HG02973 (cell line): ENCODE data around the gene CDH13.

ENCODE experiments used
- ATAC-seq: cut with Tn5 transposase; IDR thresholded peaks from one replicate; pipeline ENCODE4 v1.9.1; 2021; ENCODE audit warnings: moderate library complexity; ENCODE audit not compliant: unreplicated experiment

Gene CDH13

GRCh38 chr16:83095941-83096692, 469.3 kb downstream of the CDH13 start:
- no peak for ATAC-seq

DNA sequence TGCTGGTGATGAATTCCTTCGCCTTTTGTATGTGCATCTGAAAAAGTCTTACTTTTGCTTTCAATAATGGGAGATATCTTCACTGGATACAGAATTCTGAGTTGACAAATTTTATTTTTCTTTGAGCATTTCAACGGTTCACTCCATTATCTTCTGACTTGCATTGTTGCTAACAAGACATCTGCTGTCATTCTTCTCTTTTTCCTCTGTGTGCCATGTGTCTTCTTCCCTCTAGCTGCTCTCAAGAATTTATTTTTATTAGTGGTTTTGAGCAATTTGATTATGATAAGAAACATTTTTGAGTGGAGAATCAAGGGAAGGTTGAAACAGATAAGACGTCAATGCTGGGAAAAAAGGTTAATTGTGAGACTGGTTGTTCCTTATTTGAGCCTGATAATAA, 471.8 kb downstream of the CDH13 start:
- no peak for ATAC-seq

DNA sequence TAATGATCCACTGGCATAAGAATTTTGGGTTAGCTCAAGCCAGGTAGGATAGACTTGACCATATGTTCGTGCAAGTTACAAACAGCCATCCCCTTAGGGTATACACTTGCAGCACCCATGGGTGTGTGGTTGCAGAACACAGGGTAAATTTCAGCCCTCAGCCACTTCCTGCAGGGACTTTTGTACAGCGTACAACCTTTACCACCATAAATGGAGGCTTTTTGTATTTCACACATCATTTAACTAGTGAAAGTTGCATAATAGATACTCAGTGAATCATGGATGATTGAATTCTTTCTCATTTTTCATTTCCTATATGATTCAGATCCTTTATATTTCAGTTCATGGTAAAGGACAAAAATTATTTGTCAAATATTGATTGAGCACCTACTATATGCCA, 473.9 kb downstream of the CDH13 start:
- ATAC-seq, result no peak

DNA sequence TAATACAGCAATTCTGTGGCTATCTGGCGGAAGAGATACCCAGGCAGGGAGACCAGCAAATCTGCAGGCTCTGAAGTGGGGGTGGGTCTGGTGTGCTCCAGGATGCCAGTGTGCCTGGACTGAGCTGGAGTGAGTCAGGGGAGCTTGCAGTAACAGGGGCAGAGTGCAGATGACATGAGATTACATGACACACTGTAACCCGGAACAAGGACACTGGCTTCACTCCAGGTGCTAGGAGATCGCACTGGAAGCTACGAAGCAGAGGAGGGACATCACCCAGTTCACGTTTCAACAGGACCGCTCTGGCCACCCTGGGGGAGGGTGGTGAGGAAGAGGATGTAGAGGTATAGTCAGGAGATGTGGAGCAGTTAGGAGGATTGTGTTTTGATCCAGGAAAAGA, 475.6 kb downstream of the CDH13 start:
- ATAC-seq, result no peak

GRCh38 chr16:83105279-83106077, 478.7 kb downstream of the CDH13 start:
- ATAC-seq, result no peak

GRCh38 chr16:83109490-83110125, 482.8 kb downstream of the CDH13 start:
- no peak for ATAC-seq

DNA sequence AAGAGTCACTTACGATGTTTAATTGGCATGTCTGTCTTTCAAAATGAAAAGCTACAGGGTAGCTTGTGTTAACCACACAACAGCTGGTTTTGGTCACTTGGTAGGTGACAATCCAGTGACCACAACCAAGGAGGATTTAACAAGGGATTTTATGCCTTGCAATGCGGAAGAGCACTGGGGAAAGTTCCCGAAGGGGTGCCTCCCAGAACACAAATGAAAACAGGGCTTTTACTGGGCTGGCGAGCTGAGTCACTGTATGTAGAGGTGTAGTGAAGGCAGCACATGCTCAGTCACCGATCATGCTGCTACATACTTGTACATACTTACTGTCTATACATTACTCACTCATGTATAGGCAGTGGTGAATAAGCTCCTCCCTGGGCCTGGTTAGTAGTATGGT, 483.5 kb downstream of the CDH13 start:
- ATAC-seq, result no peak

DNA sequence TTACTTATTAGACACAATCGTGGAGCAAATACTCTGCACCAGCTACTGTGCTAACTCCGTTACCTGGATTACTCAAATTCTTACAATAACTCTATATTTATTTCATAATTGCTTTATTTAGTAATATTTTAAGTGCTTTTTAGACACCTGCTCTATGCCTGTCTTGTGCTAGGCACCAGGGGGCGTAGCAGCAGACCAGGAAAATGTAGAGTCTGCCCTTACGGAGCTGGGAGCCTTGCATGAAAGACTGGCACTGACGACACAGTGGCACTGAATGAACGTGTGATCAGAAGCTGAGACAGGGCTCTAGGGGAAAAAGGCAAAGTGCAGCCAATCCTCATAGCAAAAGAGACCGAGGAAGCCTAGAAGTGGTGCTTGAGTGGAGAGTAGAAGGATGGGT, 486.5 kb downstream of the CDH13 start:
- no peak for ATAC-seq

- no peak for ATAC-seq
These were observed 487.0 kb downstream of the CDH13 start for GRCh38 chr16:83113811-83114210.

DNA sequence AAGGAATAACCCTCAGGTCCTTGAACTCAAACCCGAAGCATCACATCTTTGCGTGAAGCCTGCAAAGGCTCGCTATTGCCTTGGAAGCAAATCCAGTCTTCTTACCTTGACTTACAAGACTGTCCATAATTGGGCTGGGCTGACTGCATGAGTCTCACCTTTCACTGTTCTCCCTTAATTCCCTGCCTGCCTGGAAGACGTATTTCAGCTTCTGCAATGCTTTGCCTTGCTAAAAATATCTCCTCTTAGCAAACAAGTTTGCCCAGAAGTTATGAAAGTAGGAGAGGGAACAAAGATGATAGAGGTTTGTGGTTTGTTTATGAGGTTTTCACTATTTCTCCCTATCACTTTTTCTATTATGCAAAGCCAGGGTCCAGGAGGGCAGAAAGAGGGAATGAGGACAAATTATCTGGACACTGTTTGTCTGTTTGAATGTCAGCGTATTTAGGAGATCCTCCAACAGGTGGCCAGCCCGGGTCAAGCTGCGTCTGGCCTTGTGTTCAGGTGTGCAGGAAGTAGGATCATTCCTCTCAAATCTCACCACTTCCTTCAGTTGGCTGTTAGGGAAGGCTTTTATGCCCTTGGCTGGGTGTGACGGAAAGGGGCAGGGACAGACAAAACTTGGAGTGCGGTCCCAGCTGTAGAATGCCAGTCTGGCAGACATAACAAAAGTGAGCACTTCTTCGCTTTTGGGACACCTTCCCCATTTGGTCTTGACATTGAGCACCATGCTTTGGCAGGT, 488.9 kb downstream of the CDH13 start:
- no peak for ATAC-seq

DNA sequence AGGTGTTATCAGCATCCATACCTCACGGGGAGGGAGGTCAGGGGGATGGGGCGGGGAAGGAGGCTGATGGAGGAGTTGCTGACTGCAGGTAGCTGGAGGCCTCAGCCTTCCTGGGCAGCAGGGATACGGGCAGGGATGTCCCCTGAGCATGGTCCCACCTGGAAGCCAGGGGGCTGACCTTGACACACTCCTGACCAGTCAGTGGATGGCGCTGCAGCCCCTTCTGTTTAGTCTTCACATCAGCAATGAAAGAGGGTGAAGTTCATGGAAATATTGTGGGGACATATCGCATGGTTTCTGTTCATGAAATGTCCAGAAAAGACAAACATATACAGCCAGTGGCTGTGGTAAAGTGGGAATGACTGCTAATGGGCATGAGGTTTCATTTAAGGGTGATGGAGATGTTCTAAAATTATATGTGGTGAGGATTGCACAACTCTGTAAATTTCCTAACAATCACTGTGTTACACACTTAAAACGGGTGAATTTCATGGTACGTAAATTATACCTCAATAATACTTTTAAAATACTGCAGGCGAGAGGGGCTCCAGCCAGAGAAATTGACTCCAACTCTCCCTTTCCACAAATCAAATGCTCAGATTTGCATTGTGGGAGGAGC, 489.6 kb downstream of the CDH13 start:
- ATAC-seq, result no peak

DNA sequence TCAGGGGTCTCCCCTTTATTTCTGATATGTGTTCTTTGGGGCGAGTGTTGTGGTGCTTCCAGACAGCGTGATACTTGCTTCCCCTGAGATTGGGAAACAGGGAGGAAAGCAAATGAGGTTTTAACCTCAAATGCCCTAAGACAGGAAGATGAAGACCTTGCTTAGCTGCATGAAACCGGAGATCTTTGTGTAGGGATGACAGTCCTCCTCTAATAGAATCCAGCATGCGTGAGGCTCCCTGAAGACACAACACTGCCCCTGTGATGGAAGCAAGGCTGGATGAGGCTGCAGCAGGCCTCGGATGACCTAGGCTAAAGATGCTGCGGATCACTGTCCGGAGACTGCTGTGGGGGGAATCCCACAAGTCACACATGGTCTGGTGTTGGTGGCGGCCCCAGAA, 491.0 kb downstream of the CDH13 start:
- no peak for ATAC-seq

GRCh38 chr16:83118365-83118764, 491.6 kb downstream of the CDH13 start:
- ATAC-seq, result no peak

DNA sequence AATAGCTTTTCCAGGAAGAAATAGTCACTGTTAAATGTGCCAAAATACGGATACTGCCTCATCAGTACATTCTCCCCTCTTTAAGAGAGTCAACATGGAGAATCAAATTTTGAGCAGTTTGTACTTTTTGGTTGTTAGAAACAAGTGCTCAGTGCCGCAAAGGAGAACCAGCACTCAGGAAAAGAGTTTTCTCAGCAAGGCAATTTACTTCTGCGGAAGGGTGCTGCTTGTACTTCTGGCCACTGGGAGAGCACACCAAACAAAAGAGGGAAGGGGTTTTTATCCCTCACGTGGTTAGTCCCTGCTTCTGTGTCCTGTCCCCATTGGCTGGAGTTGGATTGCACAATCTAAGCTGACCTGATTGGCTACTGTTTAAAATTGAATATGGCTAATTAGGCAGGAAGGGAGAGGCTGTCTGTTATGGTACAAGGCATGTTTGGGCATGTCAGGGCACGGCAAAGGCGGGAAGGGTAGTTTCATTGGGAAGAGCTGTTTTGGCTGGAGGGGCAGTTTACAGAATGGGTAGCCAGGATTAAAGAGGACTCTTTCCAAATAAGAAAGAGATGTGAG, 499.3 kb downstream of the CDH13 start:
- ATAC-seq, result no peak

- no peak for ATAC-seq
These were observed 501.3 kb downstream of the CDH13 start for GRCh38 chr16:83128041-83128440.

DNA sequence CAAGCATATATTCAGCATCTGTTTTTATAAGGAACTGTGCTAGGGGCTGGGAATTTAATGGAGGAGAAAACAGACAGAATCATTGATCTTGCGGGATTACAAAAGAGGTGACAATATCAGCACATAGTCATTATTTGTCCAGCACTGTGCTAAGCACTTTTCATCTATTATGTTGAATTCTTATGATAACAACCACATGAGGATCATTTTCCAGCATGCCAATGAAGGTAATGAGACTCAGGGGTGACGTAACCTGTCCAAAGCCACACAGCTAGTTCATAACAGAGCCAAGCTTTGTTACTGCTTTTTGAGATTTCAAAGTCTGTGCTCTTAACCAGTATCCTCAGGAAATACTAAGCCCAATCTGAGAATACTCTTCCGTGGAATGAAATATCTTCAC, 503.3 kb downstream of the CDH13 start:
- ATAC-seq, result no peak

GRCh38 chr16:83134638-83135037, 507.9 kb downstream of the CDH13 start:
- ATAC-seq, result no peak

GRCh38 chr16:83136419-83136818, 509.6 kb downstream of the CDH13 start:
- ATAC-seq, result no peak

- no peak for ATAC-seq
These were observed 510.2 kb downstream of the CDH13 start for GRCh38 chr16:83136924-83137323.

GRCh38 chr16:83137326-83137781, 510.6 kb downstream of the CDH13 start:
- no peak for ATAC-seq
